SK-MEL-5 (cell line): Measurements from ENCODE around the gene TBC1D3G. TPM values are rescaled to one million over a fixed set of nuclear protein-coding genes. Genes with fewer than 3 reads are reported as not detected.
"Not testable (repeated sequence)": the region's sequence is repeated elsewhere in the genome, so short reads cannot be mapped to it uniquely, and the experiment has no call there.

ENCODE experiments used
- DNase-seq: peaks from one replicate; pipeline ENCODE4 v3.0.0-alpha.2; 2016; ENCODE audit warnings: low read depth, low spot score
- in situ Hi-C: cut with HindIII; loops from 2 replicates; pipeline ENCODE4 v1.10.0; 2016; ENCODE audit warnings: low sequenced_read_pairs, high pct_unique_total_duplicates, low pct_unique_long_range_greater_than_20kb
- polyA plus RNA-seq, 2 experiments: library from polyadenylated mRNA; depleted of rRNA; stranded (reverse); fragments of >200 nt; gene quantifications; 2 replicates each; pipeline ENCODE4 v1.2.3, GENCODE V29; 2015
- small RNA-seq, 2 experiments: library from RNA; depleted of rRNA; stranded (forward); fragments of <200 nt; gene quantifications; one replicate each; pipeline ENCODE3, GENCODE V24; 2014
- total RNA-seq: library from RNA; depleted of rRNA; stranded (reverse); fragments of >200 nt; shearing (Covaris generic); gene quantifications from 2 replicates; pipeline ENCODE4 v1.2.3, GENCODE V29; 2014; rRNA removed

TBC1D3G gene
- not detected in 2 replicates for total RNA-seq
- not detected in 2 replicates for polyA plus RNA-seq (2015; cell fraction: cytosol; rRNA removed)
- not detected in 2 replicates for polyA plus RNA-seq (2015; cell fraction: nucleus; rRNA removed)

DNA sequence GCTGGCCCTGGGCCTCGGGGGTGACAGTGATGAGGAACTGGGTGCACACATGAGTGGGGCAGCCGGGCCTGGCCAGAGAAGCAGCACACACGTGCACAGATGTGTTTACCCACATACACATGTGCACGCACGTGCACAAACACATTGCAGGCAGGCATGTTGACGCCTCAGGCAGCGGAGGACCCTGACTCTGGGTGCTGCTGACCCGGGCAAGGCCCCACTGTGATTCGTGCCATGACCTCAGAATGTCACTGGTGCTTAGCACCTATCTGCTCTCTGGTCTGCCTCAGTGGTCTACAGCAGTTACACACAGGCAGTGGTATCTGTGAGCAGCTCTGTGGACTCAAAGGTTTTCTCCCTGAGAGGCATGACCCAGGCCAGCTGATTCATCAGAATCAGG lies at the start of gene TBC1D3G:
TBC1D3G (plus strand) TSS at position 301 of the 400 bp plus-strand sequence. CDS start 1,528 bp downstream, outside the sequence.
- DNase-seq, in situ Hi-C loops: not testable (repeated sequence)

DNA sequence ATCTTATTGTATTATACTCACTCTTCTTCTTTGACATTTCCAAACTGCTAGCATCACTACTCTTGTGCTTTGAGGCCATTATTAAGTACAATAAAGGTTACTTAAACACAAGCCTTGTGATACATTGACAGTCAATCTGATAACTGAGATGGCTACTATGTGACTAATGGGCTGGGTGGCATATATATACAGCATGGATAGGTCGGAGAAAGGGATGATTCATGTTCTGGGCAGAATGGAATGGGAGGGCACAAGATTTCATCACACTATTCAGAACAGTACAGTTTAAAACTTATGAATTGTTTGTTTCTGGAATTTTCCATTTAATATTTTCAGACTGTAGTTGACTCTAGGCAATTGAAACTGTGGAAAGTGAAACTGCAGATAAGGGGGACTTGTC lies 40.4 kb upstream of the TBC1D3G start:
- in situ Hi-C loops, DNase-seq: not testable (repeated sequence)

- in situ Hi-C loops, DNase-seq: not testable (repeated sequence)
These were observed 39.5 kb upstream of the TBC1D3G start for GRCh38 chr17:36284219-36284618.

GRCh38 chr17:36289965-36290612 lies 33.6 kb upstream of the TBC1D3G start:
- in situ Hi-C loops, DNase-seq: not testable (repeated sequence)

GRCh38 chr17:36295161-36295560 lies 28.5 kb upstream of the TBC1D3G start:
- in situ Hi-C loops, DNase-seq: not testable (repeated sequence)

DNA sequence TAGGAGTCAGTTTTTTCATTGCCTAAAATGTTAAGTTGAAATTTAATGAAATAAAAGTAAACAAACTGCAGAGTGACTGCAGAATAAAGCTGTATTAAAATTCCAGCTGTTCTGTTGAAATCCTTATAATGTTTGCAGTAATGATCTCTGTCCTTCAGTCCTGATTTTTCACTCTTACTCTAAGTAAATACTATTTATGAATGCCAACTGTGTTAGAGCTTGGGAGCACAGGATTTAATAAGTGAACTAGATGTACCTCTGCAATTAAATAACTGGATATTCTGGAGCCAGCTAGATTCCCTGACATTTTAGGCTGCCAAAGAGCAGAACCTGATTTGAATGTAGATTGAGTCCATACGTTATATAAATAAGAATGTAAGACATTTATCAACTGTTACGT lies 7.9 kb upstream of the TBC1D3G start:
- in situ Hi-C loops, DNase-seq: not testable (repeated sequence)

- DNase-seq, in situ Hi-C loops: not testable (repeated sequence)
These were observed 38.8 kb downstream of the TBC1D3G start for GRCh38 chr17:36362496-36362895.

DNA sequence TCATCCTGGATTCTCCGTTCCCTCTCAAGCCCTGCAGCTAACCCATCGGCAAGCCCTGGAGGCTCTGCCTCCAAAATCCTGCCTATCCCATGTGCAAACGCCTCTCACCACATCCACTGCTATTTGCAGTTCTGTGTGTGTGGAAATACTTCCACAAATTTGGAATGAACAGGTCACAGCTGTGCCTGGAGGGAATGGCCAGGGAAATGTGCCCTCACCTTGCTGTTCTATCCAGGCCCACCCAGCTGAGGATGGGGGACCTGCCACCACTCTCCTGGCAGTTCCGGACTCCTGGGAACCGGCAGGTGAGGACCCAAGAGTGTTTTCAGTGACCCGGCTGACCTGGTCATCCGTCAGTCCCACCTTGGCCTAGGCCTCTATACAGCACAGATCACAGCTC lies 52.3 kb downstream of the TBC1D3G start:
- in situ Hi-C loops, DNase-seq: not testable (repeated sequence)

Small RNA genes within 50 kb of the gene (small RNA-seq; reads per million reads assigned to genes)
- 0 reads per million in 2 experiments for gene RF00019

Other genes starting within 250 kb of the TBC1D3G start
- gene CCL3, start 233.7 kb upstream of the TBC1D3G start, total RNA-seq, result 0.26 TPM in 1 of 2 replicates, not detected in the other
- gene CCL4, start 220.1 kb upstream of the TBC1D3G start, total RNA-seq, result not detected in 2 replicates
- gene TBC1D3B, start 147.2 kb upstream of the TBC1D3G start, total RNA-seq, result 0.74 TPM in 1 of 2 replicates, not detected in the other
- gene CCL3L1, start 127.1 kb upstream of the TBC1D3G start, total RNA-seq, result not detected in 2 replicates
- not detected in 2 replicates for gene CCL4L2, start 112.8 kb upstream of the TBC1D3G start, total RNA-seq
- not detected in 2 replicates for gene TBC1D3I, start 59.3 kb upstream of the TBC1D3G start, total RNA-seq
- gene TBC1D3H, start 64.6 kb downstream of the TBC1D3G start, total RNA-seq, result not detected in 2 replicates
- gene ZNHIT3, start 162.8 kb downstream of the TBC1D3G start, total RNA-seq, result 54.9 and 56.9 TPM in 2 replicates
- gene MYO19, start 211.0 kb downstream of the TBC1D3G start, total RNA-seq, result 44.7 and 49.0 TPM in 2 replicates
- 15.7 and 16.7 TPM in 2 replicates for gene PIGW, start 211.1 kb downstream of the TBC1D3G start, total RNA-seq
- gene GGNBP2, start 221.0 kb downstream of the TBC1D3G start, total RNA-seq, result 42.8 and 46.9 TPM in 2 replicates